Endothelial cell of hepatic sinusoid (primary cell): Measurements from ENCODE around the gene DIS3.
"Not testable (repeated sequence)": the region's sequence is repeated elsewhere in the genome, so short reads cannot be mapped to it uniquely, and the experiment has no call there.

ENCODE experiments used
- in situ Hi-C: cut with HindIII; loops from 2 replicates; pipeline ENCODE4 v1.10.0; 2017; ENCODE audit warnings: low sequenced_read_pairs

The DIS3 gene, protein sequence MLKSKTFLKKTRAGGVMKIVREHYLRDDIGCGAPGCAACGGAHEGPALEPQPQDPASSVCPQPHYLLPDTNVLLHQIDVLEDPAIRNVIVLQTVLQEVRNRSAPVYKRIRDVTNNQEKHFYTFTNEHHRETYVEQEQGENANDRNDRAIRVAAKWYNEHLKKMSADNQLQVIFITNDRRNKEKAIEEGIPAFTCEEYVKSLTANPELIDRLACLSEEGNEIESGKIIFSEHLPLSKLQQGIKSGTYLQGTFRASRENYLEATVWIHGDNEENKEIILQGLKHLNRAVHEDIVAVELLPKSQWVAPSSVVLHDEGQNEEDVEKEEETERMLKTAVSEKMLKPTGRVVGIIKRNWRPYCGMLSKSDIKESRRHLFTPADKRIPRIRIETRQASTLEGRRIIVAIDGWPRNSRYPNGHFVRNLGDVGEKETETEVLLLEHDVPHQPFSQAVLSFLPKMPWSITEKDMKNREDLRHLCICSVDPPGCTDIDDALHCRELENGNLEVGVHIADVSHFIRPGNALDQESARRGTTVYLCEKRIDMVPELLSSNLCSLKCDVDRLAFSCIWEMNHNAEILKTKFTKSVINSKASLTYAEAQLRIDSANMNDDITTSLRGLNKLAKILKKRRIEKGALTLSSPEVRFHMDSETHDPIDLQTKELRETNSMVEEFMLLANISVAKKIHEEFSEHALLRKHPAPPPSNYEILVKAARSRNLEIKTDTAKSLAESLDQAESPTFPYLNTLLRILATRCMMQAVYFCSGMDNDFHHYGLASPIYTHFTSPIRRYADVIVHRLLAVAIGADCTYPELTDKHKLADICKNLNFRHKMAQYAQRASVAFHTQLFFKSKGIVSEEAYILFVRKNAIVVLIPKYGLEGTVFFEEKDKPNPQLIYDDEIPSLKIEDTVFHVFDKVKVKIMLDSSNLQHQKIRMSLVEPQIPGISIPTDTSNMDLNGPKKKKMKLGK

GRCh38 chr13:72781451-72782439 lies at the start of gene DIS3, which contains the start of gene PIBF1:
TSS of gene DIS3 (minus strand) at chr13:72781900. CDS start at chr13:72781832, 68 bp downstream.
TSS of gene PIBF1 (plus strand) at chr13:72782133. CDS start at chr13:72783470, 1,337 bp downstream.
- in situ Hi-C loops: no loop called here

GRCh38 chr13:72823724-72824123 lies 42.0 kb upstream of the DIS3 start:
- in situ Hi-C loops: no loop called here

DNA sequence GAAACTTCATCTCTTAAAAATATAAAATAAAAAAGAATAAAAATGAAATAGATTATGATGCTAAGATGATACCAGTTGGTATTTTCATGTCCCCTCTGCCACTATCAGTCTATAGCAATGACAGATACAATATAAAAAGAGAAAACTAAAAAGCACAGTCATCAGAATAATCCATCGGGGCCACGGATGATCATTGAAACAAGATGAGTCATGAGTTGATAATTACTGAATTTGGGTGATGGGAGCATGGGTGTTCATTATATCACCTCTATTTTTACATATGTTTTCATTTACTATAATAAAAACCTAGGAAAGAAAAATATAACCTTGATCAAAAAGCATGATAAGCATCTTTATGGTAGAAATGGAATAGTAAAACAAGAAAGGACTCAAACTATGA lies 41.4 kb upstream of the DIS3 start:
- in situ Hi-C loops: no loop called here

GRCh38 chr13:72820898-72821279 lies 39.2 kb upstream of the DIS3 start:
- in situ Hi-C loops: no loop called here

GRCh38 chr13:72820156-72820897 lies 38.6 kb upstream of the DIS3 start:
- in situ Hi-C loops: no loop called here

GRCh38 chr13:72808917-72809500 lies 27.3 kb upstream of the DIS3 start:
- in situ Hi-C loops: no loop called here

GRCh38 chr13:72806514-72806913 lies 24.8 kb upstream of the DIS3 start:
- in situ Hi-C loops: not testable (repeated sequence)

DNA sequence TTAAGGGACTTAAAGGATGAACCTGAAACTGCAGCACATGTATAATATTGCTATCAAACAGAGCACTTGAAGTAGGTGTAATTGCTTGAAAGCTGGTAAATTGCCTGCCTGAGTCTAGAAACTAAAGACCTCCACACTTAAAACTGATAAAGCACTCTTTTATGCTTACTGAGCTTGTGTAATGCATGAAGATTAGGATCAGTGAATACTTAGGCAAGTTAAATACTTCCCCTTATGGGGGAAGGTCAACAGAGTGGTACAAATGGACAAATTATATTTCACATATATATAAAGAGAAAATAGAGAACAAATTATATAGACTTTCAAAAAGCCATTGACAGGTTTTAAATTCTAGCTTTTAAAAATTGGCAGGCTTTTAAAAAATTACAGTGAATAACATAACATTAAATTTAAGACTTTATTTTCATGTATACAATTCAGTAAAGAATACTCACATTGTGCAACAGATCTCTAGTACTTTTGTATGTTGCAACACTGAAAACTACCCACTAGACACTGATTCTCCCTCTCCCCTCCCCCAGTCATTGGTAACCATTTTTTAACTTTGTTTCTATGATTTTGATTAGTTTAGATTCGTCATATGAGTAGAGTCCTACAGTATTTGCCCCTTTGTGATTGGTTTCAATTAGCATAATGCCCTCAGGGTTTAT lies 24.1 kb upstream of the DIS3 start:
- in situ Hi-C loops: no loop called here

DNA sequence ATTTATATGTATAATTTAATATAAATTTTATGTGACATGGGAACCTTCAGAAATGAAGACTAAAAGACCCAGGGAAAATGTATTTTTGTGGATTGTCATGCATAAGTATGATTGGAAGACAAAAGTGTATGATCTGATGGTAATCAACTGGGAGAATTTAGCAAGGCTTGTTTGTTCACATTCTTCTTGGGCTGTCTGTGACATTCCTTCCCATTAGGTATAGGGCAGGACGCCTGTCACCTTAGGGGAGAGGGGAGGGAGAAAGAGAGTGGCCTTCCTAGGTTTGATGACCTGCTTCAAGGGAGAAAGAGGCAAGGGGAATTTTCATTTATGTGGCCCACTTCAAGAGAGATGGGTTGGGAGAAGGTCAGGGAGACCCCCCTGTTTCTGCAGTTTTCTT lies 22.6 kb upstream of the DIS3 start:
- in situ Hi-C loops: no loop called here

DNA sequence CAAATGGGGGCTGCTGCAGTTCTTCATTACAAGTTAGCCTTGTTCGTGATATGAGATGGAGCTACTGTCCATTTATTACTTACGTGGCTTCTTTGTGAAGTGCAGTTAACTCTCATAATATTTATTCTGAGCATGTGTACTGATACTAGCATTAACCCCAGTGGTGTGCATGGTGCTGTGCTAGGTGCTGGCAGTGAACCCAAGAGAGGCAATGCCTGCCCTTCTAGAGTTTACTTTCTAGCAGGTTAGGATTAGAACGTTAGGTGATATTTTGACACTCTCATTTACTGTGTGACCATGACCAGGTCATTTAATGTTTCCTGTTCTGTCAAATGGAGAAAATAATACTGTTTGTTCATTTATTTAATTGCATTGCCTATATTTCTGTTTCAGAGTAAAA lies 17.1 kb upstream of the DIS3 start:
- in situ Hi-C loops: no loop called here

GRCh38 chr13:72792640-72793039 lies 10.9 kb upstream of the DIS3 start:
- in situ Hi-C loops: no loop called here

GRCh38 chr13:72788831-72789230 lies 7.1 kb upstream of the DIS3 start:
- in situ Hi-C loops: no loop called here

- in situ Hi-C loops: not testable (repeated sequence)
Measured at GRCh38 chr13:72784679-72785078, 3.0 kb upstream of the DIS3 start.

GRCh38 chr13:72782717-72783116 lies 1.0 kb upstream of the DIS3 start:
- in situ Hi-C loops: no loop called here

DNA sequence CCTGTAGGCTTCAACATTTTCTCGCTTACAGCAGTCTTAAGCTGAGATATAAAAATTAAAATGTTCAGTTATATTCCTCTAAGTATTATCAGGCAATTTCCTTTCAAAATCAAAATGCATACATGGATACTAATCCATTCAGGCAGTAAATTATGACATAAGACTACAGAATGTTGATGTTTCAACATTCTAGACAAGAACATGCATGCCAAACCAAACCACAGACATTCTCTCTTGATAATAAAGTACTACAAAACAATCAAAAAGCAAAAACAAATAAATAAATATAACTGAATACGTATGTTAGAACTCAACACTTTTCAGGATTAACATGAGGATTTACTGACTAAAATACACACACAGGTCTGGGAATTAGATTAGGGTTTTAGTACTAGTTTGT lies 7.7 kb downstream of the DIS3 start:
- in situ Hi-C loops: no loop called here

DNA sequence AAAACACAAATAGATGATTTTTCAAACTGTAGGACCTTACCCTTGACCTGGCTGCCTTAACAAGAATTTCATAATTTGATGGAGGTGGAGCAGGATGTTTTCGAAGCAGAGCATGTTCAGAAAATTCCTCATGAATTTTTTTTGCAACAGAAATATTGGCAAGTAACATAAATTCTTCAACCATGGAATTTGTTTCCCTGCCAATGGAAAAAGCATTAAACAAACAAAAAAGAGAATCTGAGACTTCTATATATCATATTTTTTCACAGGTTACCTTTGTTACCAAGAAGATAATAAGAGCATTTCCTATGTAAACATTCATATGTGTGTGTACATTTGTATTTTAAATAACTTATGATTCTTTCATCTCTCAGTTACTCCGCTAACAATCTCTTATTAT lies 18.3 kb downstream of the DIS3 start:
- in situ Hi-C loops: no loop called here

GRCh38 chr13:72760189-72760588 lies 21.5 kb downstream of the DIS3 start:
- in situ Hi-C loops: no loop called here

DNA sequence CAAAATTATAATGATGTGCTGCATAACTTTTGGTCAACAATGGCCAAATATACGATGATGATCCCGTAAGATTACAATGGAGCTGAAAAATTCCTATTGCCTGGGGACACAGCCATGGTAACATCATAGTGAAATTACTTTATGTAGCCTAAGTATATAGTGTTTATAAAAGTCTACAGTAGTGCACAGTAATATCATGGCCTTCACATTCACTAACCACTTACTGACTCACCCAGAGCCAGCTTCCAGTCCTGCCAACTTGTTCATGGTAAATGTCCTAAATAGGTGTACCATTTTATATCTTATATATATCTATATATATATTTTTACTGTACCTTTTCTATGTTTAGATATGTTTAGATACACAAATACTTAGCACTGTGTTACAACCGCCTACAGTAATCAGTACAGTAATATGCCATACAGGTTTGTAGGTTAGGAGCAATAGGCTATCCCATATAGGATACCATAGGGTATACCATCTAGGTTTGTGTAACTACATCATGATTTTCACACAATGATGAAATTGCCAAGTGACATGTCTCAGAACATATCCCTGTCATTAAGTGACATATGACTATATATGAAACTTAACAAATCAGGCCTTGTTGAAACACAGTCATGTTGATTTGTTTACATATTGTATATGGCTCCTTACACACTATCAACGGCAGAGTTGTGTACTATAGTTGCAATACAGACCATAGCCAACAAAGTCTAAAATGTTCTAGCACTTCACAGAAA lies 23.7 kb downstream of the DIS3 start:
- in situ Hi-C loops: no loop called here
